Kidney epithelial cell (primary cell): ENCODE data around the gene BDKRB1. TPM values are rescaled to one million over a fixed set of nuclear protein-coding genes. Genes with fewer than 3 reads are reported as not detected.

Source experiments
- DNase-seq: peaks from one replicate; pipeline ENCODE4 v3.0.0-alpha.2; 2010; ENCODE audit warnings: low read depth
- H3K27me3 ChIP-seq: 2 replicates; pipeline ENCODE4 v1.6.0; 2011; ENCODE audit warnings: low read length; ENCODE audit not compliant: control insufficient read depth, insufficient read depth
- H3K36me3 ChIP-seq: 2 replicates; pipeline ENCODE4 v1.5.1; 2011; ENCODE audit warnings: low read length; ENCODE audit not compliant: control insufficient read depth, insufficient read depth
- H3K4me3 ChIP-seq: 2 replicates; pipeline ENCODE4 v1.5.1; 2011; ENCODE audit warnings: low read depth, mild to moderate bottlenecking, control low read depth, low read length
- CTCF ChIP-seq: IDR thresholded peaks from 2 replicates; pipeline ENCODE4 v1.5.1; 2011; ENCODE audit warnings: mild to moderate bottlenecking, moderate library complexity, low read length, control low read depth, inconsistent platforms; ENCODE audit not compliant: insufficient read depth, poor library complexity, severe bottlenecking
- total RNA-seq: library from RNA; depleted of rRNA; stranded (reverse); fragments of >200 nt; gene quantifications from 2 replicates; pipeline ENCODE4 v1.2.3, GENCODE V29; 2015

Gene BDKRB1
- total RNA-seq, 1 donor from 2014 or later: 0.17 TPM

- no peaks in the 10 kb centered on the region for H3K36me3 ChIP-seq
- DNase-seq: no peak
- H3K4me3 ChIP-seq: no peak overlapping the region
- H3K27me3 ChIP-seq: no peaks in the 10 kb centered on the region
- TF ChIP-seq CTCF: no peak
These were observed 5.5 kb upstream of the BDKRB1 start for GRCh38 chr14:96250485-96250884.

GRCh38 chr14:96251656-96252155, 4.3 kb upstream of the BDKRB1 start:
- Histone ChIP-seq H3K4me3 (no peak overlapping the region), H3K27me3 (no peaks in the 10 kb centered on the region), H3K36me3 (no peaks in the 10 kb centered on the region)
- no peak for TF ChIP-seq CTCF
- no peak for DNase-seq

- peaks cover 2% of the 10 kb centered on the region for H3K27me3 ChIP-seq
- H3K4me3 ChIP-seq: no peak overlapping the region
- TF ChIP-seq CTCF: no peak
- no peaks in the 10 kb centered on the region for H3K36me3 ChIP-seq
- no peak for DNase-seq
These were observed 3.5 kb upstream of the BDKRB1 start for GRCh38 chr14:96252323-96252998.

- DNase-seq: peak; percentile 71
- Histone ChIP-seq H3K27me3 (peaks cover 2% of the 10 kb centered on the region), H3K36me3 (no peaks in the 10 kb centered on the region), H3K4me3 (no peak overlapping the region)
- no peak for TF ChIP-seq CTCF
These were observed 2.9 kb upstream of the BDKRB1 start for GRCh38 chr14:96252999-96253539.

- no peak for TF ChIP-seq CTCF
- H3K27me3 ChIP-seq: peaks cover 2% of the 10 kb centered on the region
- H3K36me3 ChIP-seq: no peaks in the 10 kb centered on the region
- H3K4me3 ChIP-seq: no peak overlapping the region
- DNase-seq: no peak
These were observed 1.3 kb upstream of the BDKRB1 start for GRCh38 chr14:96254687-96255086.
